Ascending aorta (tissue), 2 donors: ENCODE data around the gene CKAP5. TPM values are rescaled to one million over a fixed set of nuclear protein-coding genes. Genes with fewer than 3 reads are reported as not detected.

Source experiments
- DNase-seq, 2 donors: peaks; one replicate each; pipeline ENCODE4 v3.0.0-alpha.2; 2019; ENCODE audit warnings: low spot score in 2 of 2
- H3K27ac ChIP-seq, 2 donors: fragments of 200-600 bp; sonication (generic); one replicate each; pipeline ENCODE4 v1.5.1; 2016 to 2017; ENCODE audit warnings: mild to moderate bottlenecking in 1 of 2
- H3K27me3 ChIP-seq: fragments of 200-600 bp; sonication (generic); one replicate; pipeline ENCODE4 v1.5.1; 2017
- H3K36me3 ChIP-seq, 2 donors: fragments of 200-600 bp; sonication (generic); one replicate each; pipeline ENCODE4 v1.5.1; 2016
- H3K4me1 ChIP-seq, 2 donors: fragments of 200-600 bp; sonication (generic); one replicate each; pipeline ENCODE4 v1.5.1; 2016 to 2017; ENCODE audit warnings: mild to moderate bottlenecking in 1 of 2
- H3K4me3 ChIP-seq, 2 donors: fragments of 200-600 bp; sonication (generic); one replicate each; pipeline ENCODE4 v1.5.1; 2016 to 2017; ENCODE audit warnings: mild to moderate bottlenecking in 1 of 2
- H3K9me3 ChIP-seq, 2 donors: fragments of 200-600 bp; sonication (generic); one replicate each; pipeline ENCODE4 v1.5.1; 2016
- intact Hi-C: fragments of 100-400 bp; cut with DNase I; formaldehyde crosslinking; loops from one replicate; pipeline ENCODE4 v1.15.1; 2023
- total RNA-seq: library from RNA; depleted of rRNA; stranded (reverse); fragments of >200 nt; gene quantifications from one replicate; pipeline ENCODE4 v1.1.0, GENCODE V29; 2016
- TF ChIP-seq, protein P1 (sequence below), 3 experiments: fragments of 200-600 bp in 2 of 3; fragments of 450-650 bp in 1 of 3; sonication (generic) in 2 of 3; IDR thresholded peaks; one replicate each; pipeline ENCODE4 v1.5.1; 2016 to 2019; ENCODE audit warnings: antibody characterized with exemption in 3 of 3, mild to moderate bottlenecking in 1 of 3, moderate library complexity in 1 of 3

The CKAP5 gene
- total RNA-seq, 1 donor from 2014 or later, result 13.5 TPM

DNA sequence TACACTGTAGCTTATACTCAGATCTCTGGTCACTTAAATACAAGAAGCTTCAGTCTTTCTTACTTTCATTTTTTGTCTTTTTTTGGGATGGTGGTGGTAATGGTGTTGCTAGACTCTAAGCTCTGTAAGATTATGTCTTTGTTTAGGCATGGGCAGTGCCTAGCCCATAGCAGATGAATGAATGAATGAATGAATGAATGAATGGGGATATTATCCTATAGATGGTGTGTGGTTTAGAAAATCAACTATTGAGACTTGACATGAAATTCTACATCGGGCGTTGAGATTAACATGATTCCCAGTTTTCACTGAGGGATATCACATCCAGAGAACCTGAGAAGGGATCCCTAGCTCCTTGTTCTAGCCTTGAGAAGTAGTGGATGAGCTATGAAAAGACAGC, 9.8 kb upstream of the CKAP5 start:
- Histone ChIP-seq H3K4me3 (no peak overlapping the region), H3K4me1 (no peaks in the 10 kb centered on the region), H3K27me3 (no peaks in the 10 kb centered on the region), H3K27ac (no peak overlapping the region), H3K9me3 (no peaks in the 10 kb centered on the region), H3K36me3 (no peaks in the 10 kb centered on the region)
- DNase-seq, result no peak
- intact Hi-C loops, result no loop called here
- TF ChIP-seq, protein P1, sequence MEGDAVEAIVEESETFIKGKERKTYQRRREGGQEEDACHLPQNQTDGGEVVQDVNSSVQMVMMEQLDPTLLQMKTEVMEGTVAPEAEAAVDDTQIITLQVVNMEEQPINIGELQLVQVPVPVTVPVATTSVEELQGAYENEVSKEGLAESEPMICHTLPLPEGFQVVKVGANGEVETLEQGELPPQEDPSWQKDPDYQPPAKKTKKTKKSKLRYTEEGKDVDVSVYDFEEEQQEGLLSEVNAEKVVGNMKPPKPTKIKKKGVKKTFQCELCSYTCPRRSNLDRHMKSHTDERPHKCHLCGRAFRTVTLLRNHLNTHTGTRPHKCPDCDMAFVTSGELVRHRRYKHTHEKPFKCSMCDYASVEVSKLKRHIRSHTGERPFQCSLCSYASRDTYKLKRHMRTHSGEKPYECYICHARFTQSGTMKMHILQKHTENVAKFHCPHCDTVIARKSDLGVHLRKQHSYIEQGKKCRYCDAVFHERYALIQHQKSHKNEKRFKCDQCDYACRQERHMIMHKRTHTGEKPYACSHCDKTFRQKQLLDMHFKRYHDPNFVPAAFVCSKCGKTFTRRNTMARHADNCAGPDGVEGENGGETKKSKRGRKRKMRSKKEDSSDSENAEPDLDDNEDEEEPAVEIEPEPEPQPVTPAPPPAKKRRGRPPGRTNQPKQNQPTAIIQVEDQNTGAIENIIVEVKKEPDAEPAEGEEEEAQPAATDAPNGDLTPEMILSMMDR (IDR thresholded peaks at IDR 0.05), result no peak

DNA sequence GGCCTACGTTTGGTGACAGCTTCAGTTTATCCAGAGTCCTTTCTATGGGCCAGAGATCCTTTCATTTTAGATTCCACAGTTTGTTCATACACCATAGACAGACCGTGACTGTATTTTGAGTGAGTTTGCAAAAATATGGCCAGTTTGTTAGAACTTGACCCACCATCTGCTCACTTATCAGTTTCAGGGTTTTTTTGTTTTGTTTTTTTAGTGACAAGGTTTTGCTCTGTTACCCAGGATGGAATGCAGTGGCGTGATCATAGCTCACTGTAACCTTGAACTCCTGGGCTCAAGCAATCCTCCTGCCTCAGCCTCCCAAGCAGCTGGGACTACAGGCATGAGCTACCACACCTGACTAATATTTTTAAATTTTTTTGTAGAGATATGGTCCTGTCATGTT, 9.1 kb upstream of the CKAP5 start:
- H3K27ac ChIP-seq, result no peak overlapping the region
- H3K4me3 ChIP-seq, result no peak overlapping the region
- intact Hi-C loops, result no loop called here
- TF ChIP-seq, protein P1 (IDR thresholded peaks at IDR 0.05), result no peak
- no peaks in the 10 kb centered on the region for H3K36me3 ChIP-seq
- no peaks in the 10 kb centered on the region for H3K27me3 ChIP-seq
- no peak for DNase-seq
- H3K9me3 ChIP-seq, result no peaks in the 10 kb centered on the region
- no peaks in the 10 kb centered on the region for H3K4me1 ChIP-seq

DNA sequence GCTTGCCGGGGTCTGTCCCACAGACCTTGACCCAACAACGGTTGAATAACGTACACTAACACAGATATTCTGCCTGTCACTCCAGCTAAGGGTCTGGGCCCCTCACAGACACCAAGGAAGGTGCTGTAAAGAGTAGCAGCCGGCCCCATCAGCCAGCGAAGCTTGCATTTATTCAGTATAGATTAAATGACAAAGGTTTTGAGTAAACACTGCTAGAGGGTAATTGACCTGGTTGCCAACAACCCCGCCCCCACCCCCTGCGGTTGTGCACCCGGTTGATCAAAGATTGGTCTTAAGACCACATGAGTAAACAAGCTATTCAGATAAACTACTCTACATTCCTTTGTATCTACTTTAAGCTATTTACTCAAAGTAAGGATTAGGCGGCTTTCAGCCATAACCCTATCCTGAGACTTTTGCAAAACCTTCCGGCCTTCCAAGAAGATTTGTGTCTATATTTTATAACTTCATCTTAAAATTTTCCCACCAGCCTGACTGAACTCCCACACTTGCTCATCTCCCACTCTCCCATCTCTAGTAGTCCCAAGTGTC, 4.8 kb upstream of the CKAP5 start:
- TF ChIP-seq, protein P1 (IDR thresholded peaks at IDR 0.05), result no peak
- H3K4me3 ChIP-seq, result no peak overlapping the region
- no peaks in the 10 kb centered on the region for H3K27me3 ChIP-seq
- intact Hi-C loops, result no loop called here
- no peak overlapping the region for H3K27ac ChIP-seq
- no peak for DNase-seq
- H3K36me3 ChIP-seq, result no peaks in the 10 kb centered on the region
- H3K4me1 ChIP-seq, result peaks cover 0 to 5% of the 10 kb centered on the region in 2 donors
- H3K9me3 ChIP-seq, result no peaks in the 10 kb centered on the region

- intact Hi-C loops, result no loop called here
- Histone ChIP-seq H3K36me3 (no peaks in the 10 kb centered on the region), H3K27me3 (no peaks in the 10 kb centered on the region), H3K4me1 (peaks cover 0 to 12% of the 10 kb centered on the region in 2 donors), H3K9me3 (no peaks in the 10 kb centered on the region), H3K27ac (no peak overlapping the region), H3K4me3 (no peak overlapping the region)
- TF ChIP-seq, protein P1 (IDR thresholded peaks at IDR 0.05), result no peak
- DNase-seq, result no peak
These were observed 3.6 kb upstream of the CKAP5 start for GRCh38 chr11:46849631-46850030.

GRCh38 chr11:46846510-46846830, 390 bp upstream of the CKAP5 start:
- Histone ChIP-seq H3K4me3 (peak overlapping the region; percentile 95 to 100), H3K27ac (peak overlapping the region in 1 of 2 donors; percentile 73), H3K4me1 (peaks cover 0 to 14% of the 10 kb centered on the region in 2 donors), H3K27me3 (no peaks in the 10 kb centered on the region), H3K36me3 (no peaks in the 10 kb centered on the region), H3K9me3 (no peaks in the 10 kb centered on the region)
- TF ChIP-seq, protein P1 (IDR thresholded peaks at IDR 0.05), result no peak
- no peak for DNase-seq
- intact Hi-C loops, result loop anchor here (1.0 kb wide), 1 partner anchor 20 kb away; no protein-coding TSS in a partner anchor

GRCh38 chr11:46845440-46845739, 690 bp downstream of the CKAP5 start:
- Histone ChIP-seq H3K27me3 (no peaks in the 10 kb centered on the region), H3K4me1 (peaks cover 0 to 14% of the 10 kb centered on the region in 2 donors), H3K36me3 (no peaks in the 10 kb centered on the region), H3K9me3 (no peaks in the 10 kb centered on the region), H3K27ac (peak overlapping the region in 1 of 2 donors; percentile 78), H3K4me3 (peak overlapping the region; percentile 95 to 100)
- intact Hi-C loops, result no loop called here
- TF ChIP-seq, protein P1 (IDR thresholded peaks at IDR 0.05), result no peak
- no peak for DNase-seq
